22Rv1 (cell line): ENCODE results near the gene COL4A2.

Experiments used
- CTCF ChIP-seq: fragments of 450-650 bp; IDR thresholded peaks from 2 replicates; pipeline ENCODE4 v1.5.1; 2017; ENCODE audit warnings: mild to moderate bottlenecking
- ZFX ChIP-seq: fragments of 450-650 bp; IDR thresholded peaks from 2 replicates; pipeline ENCODE4 v1.6.1; 2017; ENCODE audit warnings: antibody characterized with exemption, borderline replicate concordance

GRCh38 chr13:110454956-110455355 lies 147.9 kb downstream of the COL4A2 start:
- TF ChIP-seq CTCF (no peak), ZFX (no peak)
